HepG2 (cell line): ENCODE data around the gene CEP76. TPM values are rescaled to one million over a fixed set of nuclear protein-coding genes. Genes with fewer than 3 reads are reported as not detected.

Source experiments
- ATAC-seq: fragments of 200-7000 bp; cut with Tn5 transposase; 3 replicates; pipeline ENCODE4 v1.9.1; 2020; ENCODE audit warnings: mild to moderate bottlenecking, moderate library complexity
- BruUV-seq: library from RNA; stranded (reverse); fragments of 400-500 nt; replicated peaks from 2 replicates; lab custom pipeline; 2021; lab: Mats Ljungman, UMichigan
- CTCF ChIA-PET: fragments of 300-600 bp; formaldehyde crosslinking; extraction: SDS; loops from one replicate; lab custom pipeline; 2021; ENCODE audit warnings: low total read pairs, inconsistent platforms, low intra/inter-chr PET ratio; lab: Yijun Ruan, JAX
- POLR2A ChIA-PET: fragments of 350-600 bp; sonication (Branson Sonifier 250); formaldehyde crosslinking; loops from one replicate; lab custom pipeline; 2020; ENCODE audit warnings: antibody characterized with exemption, inconsistent platforms; lab: Yijun Ruan, JAX
- DNase-seq: peaks from one replicate; pipeline ENCODE4 v3.0.0-alpha.2; 2015; ENCODE audit warnings: low spot score
- FAIRE-seq: peaks from 3 replicates; lab custom pipeline; 2011; peaks lifted over from hg19 to GRCh38; lab: Jason Lieb, UNC
- H2AFZ ChIP-seq: one replicate; pipeline ENCODE4 v1.6.1; 2011; ENCODE audit warnings: low read length, inconsistent platforms
- H3K27ac ChIP-seq: fragments of 300-600 bp; 3 replicates; pipeline ENCODE4 v1.8.0; 2011; ENCODE audit warnings: mixed run types, mild to moderate bottlenecking, mixed read lengths, low read length, inconsistent platforms; ENCODE audit not compliant: insufficient read depth; ENCODE audit errors: extremely low read length
- H3K27me3 ChIP-seq, 2 experiments: fragments of 200-600 bp in 1 of 2; 2 replicates in 1 of 2; 3 replicates in 1 of 2; pipeline versions ENCODE4 v1.6.0 to v1.8.0; 2011; ENCODE audit warnings: low read length in 2 of 2, mild to moderate bottlenecking in 2 of 2, moderate library complexity in 2 of 2, inconsistent platforms in 1 of 2; ENCODE audit not compliant: insufficient read depth in 2 of 2, control insufficient read depth in 1 of 2
- H3K36me3 ChIP-seq, 2 experiments: fragments of 200-600 bp in 1 of 2; replicated peaks in 1 of 2; 2 replicates in 1 of 2; 3 replicates in 1 of 2; pipeline versions ENCODE4 v1.5.1 to v1.8.0; 2011; ENCODE audit warnings: low read length in 2 of 2, inconsistent platforms in 1 of 2; ENCODE audit not compliant: insufficient read depth in 2 of 2, control insufficient read depth in 1 of 2
- H3K4me1 ChIP-seq: 2 replicates; pipeline ENCODE4 v1.5.1; 2012; ENCODE audit warnings: low read length, inconsistent platforms; ENCODE audit not compliant: insufficient read depth
- H3K4me2 ChIP-seq: 2 replicates; pipeline ENCODE4 v1.6.0; 2011; ENCODE audit warnings: low read depth, low read length, inconsistent platforms
- H3K4me3 ChIP-seq, 3 experiments: fragments of 200-600 bp in 1 of 3; sonication (generic), shearing (Covaris generic) in 1 of 3; replicated peaks in 1 of 3; 2 replicates each; pipeline ENCODE4 v1.5.1; 2011 to 2016; ENCODE audit warnings: low read length in 3 of 3, inconsistent platforms in 2 of 3, low read depth in 2 of 3, mild to moderate bottlenecking in 2 of 3, control low read depth in 1 of 3, mixed read lengths in 1 of 3; ENCODE audit not compliant: insufficient read depth in 1 of 3
- H3K79me2 ChIP-seq: one replicate; pipeline ENCODE4 v1.6.1; 2011; ENCODE audit warnings: low read length, inconsistent platforms; ENCODE audit not compliant: insufficient read depth
- H3K9ac ChIP-seq: 2 replicates; pipeline ENCODE4 v1.6.0; 2011; ENCODE audit warnings: mild to moderate bottlenecking, low read depth, low read length, inconsistent platforms; ENCODE audit not compliant: insufficient read depth
- H3K9me3 ChIP-seq: 2 replicates; pipeline ENCODE4 v1.5.1; 2012; ENCODE audit warnings: mild to moderate bottlenecking, low read length
- H4K20me1 ChIP-seq: 2 replicates; pipeline ENCODE4 v1.6.0; 2011; ENCODE audit warnings: inconsistent platforms, mild to moderate bottlenecking, low read length, moderate library complexity; ENCODE audit not compliant: insufficient read depth
- ATM ChIP-seq: fragments of 450-650 bp; IDR thresholded peaks from 2 replicates; pipeline ENCODE4 v1.7.1; 2017; ENCODE audit warnings: mild to moderate bottlenecking, borderline replicate concordance
- ESRRA ChIP-seq: sonication (generic); formaldehyde crosslinking; IDR thresholded peaks from 2 replicates; pipeline ENCODE4 v1.5.1; 2020; ENCODE audit warnings: mild to moderate bottlenecking, low read depth, missing genetic modification reagents
- EZH2 ChIP-seq: conservative IDR thresholded peaks from 2 replicates; pipeline ENCODE4 v1.6.1; 2012; ENCODE audit warnings: mild to moderate bottlenecking, low read depth, low read length, moderate library complexity
- GATAD2A ChIP-seq: IDR thresholded peaks from 2 replicates; pipeline ENCODE4 v1.6.1; 2016
- HNRNPLL ChIP-seq: fragments of 200-400 bp; formaldehyde crosslinking; IDR thresholded peaks from 2 replicates; pipeline ENCODE4 v1.6.1; 2017; ENCODE audit warnings: mild to moderate bottlenecking, low read depth, low read length; ENCODE audit not compliant: poor library complexity, severe bottlenecking
- HOXA3 ChIP-seq: sonication (generic); formaldehyde crosslinking; IDR thresholded peaks from 2 replicates; pipeline ENCODE4 v1.5.0; 2020; ENCODE audit warnings: missing genetic modification reagents
- MXI1 ChIP-seq: IDR thresholded peaks from 3 replicates; pipeline ENCODE4 v1.6.1; 2012; ENCODE audit warnings: low read depth, low read length, inconsistent platforms, borderline replicate concordance
- RARA ChIP-seq: IDR thresholded peaks from 2 replicates; pipeline ENCODE4 v1.6.1; 2016; ENCODE audit warnings: missing genetic modification reagents, missing compliant biosample characterization
- STAG1 ChIP-seq: sonication (generic); formaldehyde crosslinking; IDR thresholded peaks from 2 replicates; pipeline ENCODE4 v1.4.0; 2020; ENCODE audit warnings: missing genetic modification reagents
- ZFP36 ChIP-seq: fragments of 150-350 bp; IDR thresholded peaks from 2 replicates; pipeline ENCODE4 v1.6.1; 2018; ENCODE audit warnings: borderline replicate concordance, low read length, low read depth; ENCODE audit not compliant: partially characterized antibody
- ZNF3 ChIP-seq: IDR thresholded peaks from 2 replicates; pipeline ENCODE4 v1.7.0; 2017; ENCODE audit warnings: inconsistent platforms
- ZNF432 ChIP-seq: sonication (generic); formaldehyde crosslinking; IDR thresholded peaks from 2 replicates; pipeline ENCODE4 v1.5.0; 2020; ENCODE audit warnings: missing genetic modification reagents, mild to moderate bottlenecking, borderline replicate concordance
- WGBS: methylation state at CpG from one replicate; pipeline ENCODE4 v1.1.6; 2017; ENCODE audit warnings: low lambda C conversion rate; 5-methylcytosine and 5-hydroxymethylcytosine counted together
- in situ Hi-C: cut with HindIII; loops from 2 replicates; pipeline ENCODE4 v1.10.0; 2017; ENCODE audit warnings: low pct_unique_long_range_greater_than_20kb; ENCODE audit not compliant: extremely low pct_ligation_motif_present
- intact Hi-C: fragments of 100-400 bp; cut with micrococcal nuclease; formaldehyde crosslinking; loops from one replicate; pipeline ENCODE4 v1.10.0; 2022; ENCODE audit not compliant: unreplicated experiment
- polyA plus RNA-seq, 8 experiments: library from polyadenylated mRNA; depleted of rRNA in 3 of 8; stranded (reverse) in 7 of 8; unstranded in 1 of 8; fragments of >200 nt; fragmentation: Illumina TruSeq in 4 of 8; extraction: Trizol in 4 of 8; gene quantifications; 2 replicates each; pipeline versions ENCODE4 v1.2.1 to v1.2.3, GENCODE V29; 2011 to 2016; ENCODE audit warnings: low read depth in 4 of 8, missing spikeins in 1 of 8, mixed read lengths in 1 of 8; ENCODE audit not compliant: insufficient read depth in 1 of 8
- total RNA-seq, 5 experiments: library from RNA; depleted of rRNA; stranded (reverse); fragments of >200 nt; fragmentation: Illumina TruSeq; extraction: Trizol; gene quantifications; 2 replicates each; pipeline ENCODE4 v1.2.3, GENCODE V29; 2016; ENCODE audit warnings: low read depth in 1 of 5
- TF ChIP-seq, protein P1 (sequence below): sonication (generic); formaldehyde crosslinking; IDR thresholded peaks from 2 replicates; pipeline ENCODE4 v1.5.0; 2020; ENCODE audit warnings: missing genetic modification reagents, mild to moderate bottlenecking, borderline replicate concordance
- TF ChIP-seq, protein P2 (sequence below): sonication (generic); formaldehyde crosslinking; IDR thresholded peaks from 2 replicates; pipeline ENCODE4 v1.5.0; 2020; ENCODE audit warnings: missing genetic modification reagents, mild to moderate bottlenecking, borderline replicate concordance
- TF ChIP-seq, protein P3 (sequence below): sonication (generic); formaldehyde crosslinking; conservative IDR thresholded peaks from 2 replicates; pipeline ENCODE4 v1.8.0; 2022; ENCODE audit warnings: low read depth, missing genetic modification reagents
- TF ChIP-seq, protein P4 (sequence below): sonication (generic); formaldehyde crosslinking; IDR thresholded peaks from 2 replicates; pipeline ENCODE4 v1.9.0; 2021; ENCODE audit warnings: missing genetic modification reagents, mild to moderate bottlenecking, borderline replicate concordance

CEP76 gene
- total and polyA plus RNA-seq, 2 of the 13 experiments (the other 11 are each of a cell fraction or from before 2014, with no cell fraction given) = 13.9 to 15.1 TPM

DNA sequence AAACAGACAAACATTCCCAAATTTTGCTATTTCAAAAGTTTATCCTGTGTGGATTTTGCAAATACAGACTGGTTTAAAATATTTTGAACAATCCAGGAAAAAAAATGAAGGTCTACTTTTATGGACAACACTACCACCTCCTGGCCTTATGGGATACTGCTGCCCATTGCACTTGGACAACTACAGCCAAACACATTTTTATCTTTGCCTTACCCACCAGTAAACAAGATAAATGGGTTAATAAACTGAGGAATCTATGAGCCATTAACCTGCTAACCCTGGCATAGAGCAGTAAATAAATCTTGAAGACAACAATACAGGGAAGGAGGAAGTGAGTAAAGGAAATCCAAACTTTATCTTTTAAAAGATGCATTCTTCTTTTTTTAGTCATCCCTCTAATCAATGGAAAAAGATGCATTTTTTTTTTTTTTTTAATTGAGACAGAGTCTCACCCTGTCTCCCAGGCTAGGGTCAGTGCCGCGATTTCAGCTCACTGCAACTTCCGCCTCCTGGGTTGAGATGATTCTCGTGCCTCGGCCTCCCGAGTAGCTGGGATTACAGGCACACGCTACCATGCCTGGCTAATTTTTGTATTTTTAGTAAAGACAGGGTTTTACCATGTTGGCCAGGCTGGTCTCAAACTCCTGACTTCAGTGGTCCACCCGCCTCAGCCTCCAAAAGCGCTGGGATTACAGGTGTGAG, 42.5 kb downstream of the CEP76 start (continued):
- no peak for TF ChIP-seq RARA (CRISPR knock-in tag)
- TF ChIP-seq ATM = no peak
- TF ChIP-seq GATAD2A (CRISPR knock-in tag) = 0 out of 2 replicates have a peak, but pooled peaks have one; percentile 17
- TF ChIP-seq STAG1 = peak; percentile 94
- TF ChIP-seq ZNF3 (CRISPR knock-in tag) = no peak
- TF ChIP-seq MXI1 = 0 out of 3 replicates have a peak, but pooled peaks have one; percentile 7
- TF ChIP-seq ZNF432 = no peak
- TF ChIP-seq, protein P1, sequence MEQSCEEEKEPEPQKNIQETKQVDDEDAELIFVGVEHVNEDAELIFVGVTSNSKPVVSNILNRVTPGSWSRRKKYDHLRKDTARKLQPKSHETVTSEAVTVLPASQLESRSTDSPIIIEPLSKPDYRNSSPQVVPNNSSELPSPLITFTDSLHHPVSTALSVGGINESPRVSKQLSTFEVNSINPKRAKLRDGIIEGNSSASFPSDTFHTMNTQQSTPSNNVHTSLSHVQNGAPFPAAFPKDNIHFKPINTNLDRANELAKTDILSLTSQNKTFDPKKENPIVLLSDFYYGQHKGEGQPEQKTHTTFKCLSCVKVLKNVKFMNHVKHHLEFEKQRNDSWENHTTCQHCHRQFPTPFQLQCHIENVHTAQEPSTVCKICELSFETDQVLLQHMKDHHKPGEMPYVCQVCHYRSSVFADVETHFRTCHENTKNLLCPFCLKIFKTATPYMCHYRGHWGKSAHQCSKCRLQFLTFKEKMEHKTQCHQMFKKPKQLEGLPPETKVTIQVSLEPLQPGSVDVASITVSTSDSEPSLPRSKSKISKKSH (CRISPR knock-in tag) = no peak
- TF ChIP-seq, all 625 proteins: peak for 7

DNA sequence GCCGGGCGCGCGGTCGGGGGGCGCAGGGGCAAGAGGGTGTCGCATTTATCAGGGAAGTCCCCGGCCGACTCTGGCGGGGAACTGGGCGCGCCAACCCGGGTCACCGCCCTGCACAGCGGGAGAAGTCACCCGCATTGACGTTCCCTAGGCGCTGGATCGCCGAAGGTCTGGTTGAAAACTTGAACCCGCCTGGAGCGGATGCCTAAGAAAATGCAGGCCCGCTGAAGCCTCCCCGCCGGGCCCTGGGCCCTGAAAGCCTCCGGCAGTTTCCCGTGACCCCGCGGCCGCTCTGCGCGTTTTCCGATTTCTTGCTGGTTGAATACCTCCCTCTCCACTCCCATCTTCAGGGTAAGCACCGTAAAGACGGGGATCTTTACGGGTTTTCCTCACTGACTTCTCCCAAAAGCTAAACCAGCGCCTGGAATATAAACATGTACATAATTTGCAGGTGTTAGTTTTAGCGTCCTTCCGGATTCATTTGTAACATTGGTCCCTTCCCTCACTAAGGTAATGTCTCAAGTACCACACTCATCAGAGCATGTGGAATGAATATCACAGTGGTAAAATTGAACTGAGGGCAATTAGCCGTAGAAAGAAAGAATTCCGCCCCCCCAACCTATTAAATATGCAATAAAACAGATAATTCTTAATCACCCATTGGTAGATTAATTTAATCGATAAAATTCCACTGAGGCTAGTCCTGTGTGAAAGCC, 43.9 kb downstream of the CEP76 start:
- ATAC-seq (no peak; the same call in 2 of the 3 replicates), DNase-seq (no peak), FAIRE-seq (no peak)
- 79% methylated on average over 35 of the region's 42 CpGs for WGBS
- Histone ChIP-seq H3K4me2 (peak overlapping the region; percentile 86; the same call in 1 of the 2 replicates), H3K36me3 (no peaks in the 10 kb centered on the region), H3K4me1 (peaks cover 14% of the 10 kb centered on the region), H3K27me3 (no peaks in the 10 kb centered on the region), H3K9ac (no peak overlapping the region), H3K4me3 (peak overlapping the region; percentile 78 to 86 (median 85); a peak in 2 of 6 replicates), H3K27ac (no peak overlapping the region), H2AFZ (no peak overlapping the region), H3K79me2 (peaks cover 9% of the 10 kb centered on the region), H3K9me3 (no peaks in the 10 kb centered on the region), H4K20me1 (no peaks in the 10 kb centered on the region)
- CTCF ChIA-PET = interaction anchor here (1.7 to 6.0 kb wide), 2 partner anchors 119 to 267 kb away, joined by 12 to 55 read pairs; no protein-coding TSS in a partner anchor
- in situ Hi-C loops (loop anchor here (5.0 kb wide), 2 partner anchors 116 to 266 kb away; no protein-coding TSS in a partner anchor), intact Hi-C loops (loop anchor here (5.0 kb wide), 3 partner anchors 196 to 376 kb away; no protein-coding TSS in a partner anchor)
- POLR2A ChIA-PET = no interaction called here
- TSS peak; percentile 70 for BruUV-seq
- no peak; the same call in 1 of the 2 replicates for TF ChIP-seq HOXA3 (CRISPR knock-in tag)
- no peak for TF ChIP-seq EZH2
- no peak for TF ChIP-seq ESRRA (CRISPR knock-in tag)
- TF ChIP-seq ZFP36 = no peak
- TF ChIP-seq, protein P2, sequence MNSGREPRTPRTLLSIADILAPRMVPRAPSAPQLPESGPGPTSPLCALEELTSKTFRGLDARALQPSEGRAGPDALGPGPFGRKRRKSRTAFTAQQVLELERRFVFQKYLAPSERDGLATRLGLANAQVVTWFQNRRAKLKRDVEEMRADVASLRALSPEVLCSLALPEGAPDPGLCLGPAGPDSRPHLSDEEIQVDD = no peak
- TF ChIP-seq HNRNPLL = peak; percentile 25
- TF ChIP-seq, protein P3, sequence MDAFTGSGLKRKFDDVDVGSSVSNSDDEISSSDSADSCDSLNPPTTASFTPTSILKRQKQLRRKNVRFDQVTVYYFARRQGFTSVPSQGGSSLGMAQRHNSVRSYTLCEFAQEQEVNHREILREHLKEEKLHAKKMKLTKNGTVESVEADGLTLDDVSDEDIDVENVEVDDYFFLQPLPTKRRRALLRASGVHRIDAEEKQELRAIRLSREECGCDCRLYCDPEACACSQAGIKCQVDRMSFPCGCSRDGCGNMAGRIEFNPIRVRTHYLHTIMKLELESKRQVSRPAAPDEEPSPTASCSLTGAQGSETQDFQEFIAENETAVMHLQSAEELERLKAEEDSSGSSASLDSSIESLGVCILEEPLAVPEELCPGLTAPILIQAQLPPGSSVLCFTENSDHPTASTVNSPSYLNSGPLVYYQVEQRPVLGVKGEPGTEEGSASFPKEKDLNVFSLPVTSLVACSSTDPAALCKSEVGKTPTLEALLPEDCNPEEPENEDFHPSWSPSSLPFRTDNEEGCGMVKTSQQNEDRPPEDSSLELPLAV (CRISPR knock-in tag) = no peak
- TF ChIP-seq, protein P4, sequence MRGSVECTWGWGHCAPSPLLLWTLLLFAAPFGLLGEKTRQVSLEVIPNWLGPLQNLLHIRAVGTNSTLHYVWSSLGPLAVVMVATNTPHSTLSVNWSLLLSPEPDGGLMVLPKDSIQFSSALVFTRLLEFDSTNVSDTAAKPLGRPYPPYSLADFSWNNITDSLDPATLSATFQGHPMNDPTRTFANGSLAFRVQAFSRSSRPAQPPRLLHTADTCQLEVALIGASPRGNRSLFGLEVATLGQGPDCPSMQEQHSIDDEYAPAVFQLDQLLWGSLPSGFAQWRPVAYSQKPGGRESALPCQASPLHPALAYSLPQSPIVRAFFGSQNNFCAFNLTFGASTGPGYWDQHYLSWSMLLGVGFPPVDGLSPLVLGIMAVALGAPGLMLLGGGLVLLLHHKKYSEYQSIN = no peak
